Astrocyte (in vitro differentiated cells and primary cell): ENCODE results near the gene KRTAP6-2. TPM values are rescaled to one million over a fixed set of nuclear protein-coding genes. Genes with fewer than 3 reads are reported as not detected.

Experiments used
- DNase-seq: peaks from one replicate; pipeline ENCODE4 v3.0.0-alpha.2; 2010; ENCODE audit warnings: low read depth
- FAIRE-seq: peaks from 2 replicates; lab custom pipeline; 2011; peaks lifted over from hg19 to GRCh38; lab: Jason Lieb, UNC
- H2AFZ ChIP-seq: 2 replicates; pipeline ENCODE4 v1.6.0; 2012; ENCODE audit warnings: low read depth, low read length, inconsistent platforms
- H3K27ac ChIP-seq: 2 replicates; pipeline ENCODE4 v1.5.1; 2011; ENCODE audit warnings: low read depth, low read length, inconsistent platforms
- H3K27me3 ChIP-seq: 2 replicates; pipeline ENCODE4 v1.6.0; 2011; ENCODE audit warnings: low read length, inconsistent platforms; ENCODE audit not compliant: insufficient read depth
- H3K36me3 ChIP-seq: 2 replicates; pipeline ENCODE4 v1.5.1; 2011; ENCODE audit warnings: low read length, inconsistent platforms; ENCODE audit not compliant: insufficient read depth
- H3K4me1 ChIP-seq: 2 replicates; pipeline ENCODE4 v1.5.1; 2011; ENCODE audit warnings: low read length, inconsistent platforms; ENCODE audit not compliant: insufficient read depth
- H3K4me2 ChIP-seq: 2 replicates; pipeline ENCODE4 v1.6.0; 2012; ENCODE audit warnings: low read length, inconsistent platforms
- H3K4me3 ChIP-seq: 2 replicates; pipeline ENCODE4 v1.5.1; 2011; ENCODE audit warnings: low read depth, mild to moderate bottlenecking, low read length, inconsistent platforms; ENCODE audit not compliant: insufficient read depth
- H3K79me2 ChIP-seq: 2 replicates; pipeline ENCODE4 v1.6.0; 2012; ENCODE audit warnings: mild to moderate bottlenecking, low read length, inconsistent platforms; ENCODE audit not compliant: insufficient read depth
- H3K9ac ChIP-seq: 2 replicates; pipeline ENCODE4 v1.6.0; 2012; ENCODE audit warnings: mild to moderate bottlenecking, low read length, inconsistent platforms
- H3K9me3 ChIP-seq: 2 replicates; pipeline ENCODE4 v1.5.1; 2012; ENCODE audit warnings: low read depth, mild to moderate bottlenecking, low read length, inconsistent platforms; ENCODE audit not compliant: insufficient read depth
- H4K20me1 ChIP-seq: 2 replicates; pipeline ENCODE4 v1.6.0; 2012; ENCODE audit warnings: low read length, inconsistent platforms; ENCODE audit not compliant: insufficient read depth
- H3K27ac Mint-ChIP-seq: one replicate; pipeline ENCODE4 v1.8.0; 2021; ENCODE audit warnings: mild to moderate bottlenecking, mixed read lengths; ENCODE audit not compliant: unreplicated experiment
- H3K27me3 Mint-ChIP-seq: one replicate; pipeline ENCODE4 v1.8.0; 2021; ENCODE audit warnings: low read depth, mixed read lengths; ENCODE audit not compliant: unreplicated experiment
- H3K36me3 Mint-ChIP-seq: one replicate; pipeline ENCODE4 v1.8.0; 2021; ENCODE audit warnings: low read depth, mixed read lengths; ENCODE audit not compliant: unreplicated experiment
- H3K4me1 Mint-ChIP-seq: one replicate; pipeline ENCODE4 v1.8.0; 2021; ENCODE audit warnings: low read depth, mixed read lengths; ENCODE audit not compliant: unreplicated experiment
- H3K4me3 Mint-ChIP-seq: one replicate; pipeline ENCODE4 v1.8.0; 2021; ENCODE audit warnings: mild to moderate bottlenecking, moderate library complexity, mixed read lengths; ENCODE audit not compliant: unreplicated experiment
- H3K9me3 Mint-ChIP-seq: one replicate; pipeline ENCODE4 v1.8.0; 2021; ENCODE audit warnings: mild to moderate bottlenecking, mixed read lengths; ENCODE audit not compliant: unreplicated experiment
- EZH2 ChIP-seq: IDR thresholded peaks from 2 replicates; pipeline ENCODE4 v1.6.1; 2012; ENCODE audit warnings: mild to moderate bottlenecking, low read length, inconsistent platforms; ENCODE audit not compliant: insufficient read depth
- total RNA-seq: library from RNA; stranded (reverse); gene quantifications from 2 replicates; pipeline ENCODE4 v1.2.1, GENCODE V29; 2021
- TF ChIP-seq, protein P1 (sequence below): IDR thresholded peaks from 2 replicates; pipeline ENCODE4 v1.5.1; 2011; ENCODE audit warnings: low read depth, mild to moderate bottlenecking, inconsistent platforms, low read length, moderate library complexity; ENCODE audit not compliant: insufficient read depth

KRTAP6-2 gene
- total RNA-seq, 1 donor from 2014 or later = not detected

DNA sequence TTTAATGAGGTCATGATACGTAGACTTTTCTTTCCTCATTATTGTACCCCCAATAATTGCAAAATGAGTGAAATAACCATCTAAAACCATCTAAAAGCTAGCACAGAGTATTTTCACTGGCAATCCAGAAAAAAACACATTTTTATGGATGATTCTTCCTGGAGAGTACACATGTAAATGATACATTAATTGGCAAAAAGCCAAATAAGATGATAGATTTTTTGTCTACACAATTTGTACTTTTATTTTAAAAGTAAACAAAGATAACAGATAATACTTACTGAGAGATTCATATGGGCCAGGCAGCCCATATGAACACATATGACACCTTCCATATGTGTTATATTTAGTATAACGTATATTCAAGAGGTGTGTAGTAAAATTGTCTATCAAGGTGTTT lies 35.1 kb downstream of the KRTAP6-2 start:
- Histone ChIP-seq H3K27me3 (no peaks in the 10 kb centered on the region), H3K9me3 (no peaks in the 10 kb centered on the region), H3K79me2 (no peaks in the 10 kb centered on the region), H3K4me1 (no peaks in the 10 kb centered on the region), H3K4me2 (no peak overlapping the region), H3K9ac (no peak overlapping the region), H4K20me1 (no peaks in the 10 kb centered on the region), H3K4me3 (no peak overlapping the region), H2AFZ (no peak overlapping the region), H3K36me3 (no peaks in the 10 kb centered on the region), H3K27ac (no peak overlapping the region)
- H3K9me3 Mint-ChIP-seq = no peaks in the 10 kb centered on the region
- FAIRE-seq (no peak), DNase-seq (no peak)
- H3K36me3 Mint-ChIP-seq = no peaks in the 10 kb centered on the region
- no peak overlapping the region for H3K4me3 Mint-ChIP-seq
- H3K4me1 Mint-ChIP-seq = no peaks in the 10 kb centered on the region
- no peaks in the 10 kb centered on the region for H3K27me3 Mint-ChIP-seq
- TF ChIP-seq EZH2 = no peak
- TF ChIP-seq, protein P1, sequence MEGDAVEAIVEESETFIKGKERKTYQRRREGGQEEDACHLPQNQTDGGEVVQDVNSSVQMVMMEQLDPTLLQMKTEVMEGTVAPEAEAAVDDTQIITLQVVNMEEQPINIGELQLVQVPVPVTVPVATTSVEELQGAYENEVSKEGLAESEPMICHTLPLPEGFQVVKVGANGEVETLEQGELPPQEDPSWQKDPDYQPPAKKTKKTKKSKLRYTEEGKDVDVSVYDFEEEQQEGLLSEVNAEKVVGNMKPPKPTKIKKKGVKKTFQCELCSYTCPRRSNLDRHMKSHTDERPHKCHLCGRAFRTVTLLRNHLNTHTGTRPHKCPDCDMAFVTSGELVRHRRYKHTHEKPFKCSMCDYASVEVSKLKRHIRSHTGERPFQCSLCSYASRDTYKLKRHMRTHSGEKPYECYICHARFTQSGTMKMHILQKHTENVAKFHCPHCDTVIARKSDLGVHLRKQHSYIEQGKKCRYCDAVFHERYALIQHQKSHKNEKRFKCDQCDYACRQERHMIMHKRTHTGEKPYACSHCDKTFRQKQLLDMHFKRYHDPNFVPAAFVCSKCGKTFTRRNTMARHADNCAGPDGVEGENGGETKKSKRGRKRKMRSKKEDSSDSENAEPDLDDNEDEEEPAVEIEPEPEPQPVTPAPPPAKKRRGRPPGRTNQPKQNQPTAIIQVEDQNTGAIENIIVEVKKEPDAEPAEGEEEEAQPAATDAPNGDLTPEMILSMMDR = no peak
- no peak overlapping the region for H3K27ac Mint-ChIP-seq

DNA sequence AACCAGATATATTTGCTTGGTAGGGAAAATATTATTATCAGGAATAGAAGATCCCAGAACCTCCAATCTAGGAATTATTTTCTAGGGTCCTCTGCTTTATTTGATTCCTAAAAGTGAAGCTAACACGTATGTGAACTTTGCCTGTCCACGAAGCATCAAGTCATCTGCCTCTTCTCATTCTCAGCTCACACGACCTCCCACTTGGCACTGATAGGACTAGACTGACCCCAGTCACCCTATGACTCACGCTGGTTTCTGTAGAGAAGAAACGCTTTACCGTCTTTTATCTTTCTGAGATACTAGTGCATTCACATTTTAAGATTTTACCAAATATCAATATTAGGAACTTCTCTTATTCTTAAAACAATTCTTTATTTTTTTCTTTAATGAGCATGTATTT lies 35.6 kb downstream of the KRTAP6-2 start:
- Histone ChIP-seq H3K9ac (no peak overlapping the region), H2AFZ (no peak overlapping the region), H3K79me2 (no peaks in the 10 kb centered on the region), H3K4me1 (no peaks in the 10 kb centered on the region), H3K27me3 (no peaks in the 10 kb centered on the region), H4K20me1 (no peaks in the 10 kb centered on the region), H3K9me3 (no peaks in the 10 kb centered on the region), H3K4me2 (no peak overlapping the region), H3K4me3 (no peak overlapping the region), H3K27ac (no peak overlapping the region), H3K36me3 (no peaks in the 10 kb centered on the region)
- FAIRE-seq = no peak
- no peaks in the 10 kb centered on the region for H3K4me1 Mint-ChIP-seq
- no peaks in the 10 kb centered on the region for H3K9me3 Mint-ChIP-seq
- no peaks in the 10 kb centered on the region for H3K27me3 Mint-ChIP-seq
- no peaks in the 10 kb centered on the region for H3K36me3 Mint-ChIP-seq
- DNase-seq = no peak
- TF ChIP-seq, protein P1 = no peak
- no peak for TF ChIP-seq EZH2
- H3K4me3 Mint-ChIP-seq = no peak overlapping the region
- peak overlapping the region; percentile 84 for H3K27ac Mint-ChIP-seq

DNA sequence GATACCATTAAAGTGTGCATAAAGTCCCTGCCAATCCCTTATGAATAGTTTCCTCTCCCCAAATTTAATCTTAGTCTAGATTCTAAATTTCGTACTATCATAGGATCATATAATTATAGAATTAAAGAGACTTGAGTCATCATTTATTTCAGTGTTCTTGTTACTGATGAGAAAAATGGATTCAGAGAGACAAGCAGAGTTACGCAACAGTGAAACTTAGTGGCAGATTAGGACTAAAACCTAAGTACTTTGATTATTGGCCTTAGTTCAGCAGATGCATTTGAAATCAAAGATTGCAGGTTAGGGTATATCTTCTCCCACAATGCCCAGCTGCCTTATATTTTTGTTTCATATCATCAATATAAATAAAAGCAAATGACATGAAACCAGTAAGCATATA lies 36.7 kb downstream of the KRTAP6-2 start:
- Histone ChIP-seq H3K79me2 (no peaks in the 10 kb centered on the region), H3K27me3 (no peaks in the 10 kb centered on the region), H2AFZ (no peak overlapping the region), H3K4me1 (no peaks in the 10 kb centered on the region), H3K4me3 (no peak overlapping the region), H4K20me1 (no peaks in the 10 kb centered on the region), H3K9me3 (no peaks in the 10 kb centered on the region), H3K4me2 (no peak overlapping the region), H3K27ac (no peak overlapping the region), H3K9ac (no peak overlapping the region), H3K36me3 (no peaks in the 10 kb centered on the region)
- Mint-ChIP-seq H3K4me1 (no peaks in the 10 kb centered on the region), H3K4me3 (no peak overlapping the region), H3K27me3 (no peaks in the 10 kb centered on the region), H3K27ac (no peak overlapping the region), H3K36me3 (no peaks in the 10 kb centered on the region), H3K9me3 (no peaks in the 10 kb centered on the region)
- no peak for TF ChIP-seq EZH2
- TF ChIP-seq, protein P1 = no peak
- FAIRE-seq = no peak
- no peak for DNase-seq
